GM18502 (cell line): ENCODE measurements around the gene TRAPPC2L.

Experiments
- ATAC-seq: cut with Tn5 transposase; IDR thresholded peaks from one replicate; pipeline ENCODE4 v1.9.1; 2021; ENCODE audit warnings: mild to moderate bottlenecking; ENCODE audit not compliant: unreplicated experiment, poor library complexity

The TRAPPC2L gene

GRCh38 chr16:88855736-88856121, 1.2 kb upstream of the TRAPPC2L start:
- no peak for ATAC-seq

- ATAC-seq: no peak
Measured at GRCh38 chr16:88856122-88856827, 652 bp upstream of the TRAPPC2L start.

- ATAC-seq: peak; percentile 41
Measured at GRCh38 chr16:88857728-88858339, 907 bp downstream of the TRAPPC2L start.

- ATAC-seq: no peak
Measured at GRCh38 chr16:88859381-88860091, 2.6 kb downstream of the TRAPPC2L start.

- ATAC-seq: no peak
Measured at GRCh38 chr16:88861359-88861758, 4.4 kb downstream of the TRAPPC2L start.

GRCh38 chr16:88862968-88863367, 6.0 kb downstream of the TRAPPC2L start:
- no peak for ATAC-seq

- no peak for ATAC-seq
Measured at GRCh38 chr16:88863426-88863825, 6.5 kb downstream of the TRAPPC2L start.

- ATAC-seq: no peak
Measured at GRCh38 chr16:88864099-88864498, 7.2 kb downstream of the TRAPPC2L start.

GRCh38 chr16:88864521-88864920, 7.6 kb downstream of the TRAPPC2L start:
- no peak for ATAC-seq

GRCh38 chr16:88865310-88865709, 8.4 kb downstream of the TRAPPC2L start:
- ATAC-seq: no peak

- ATAC-seq: no peak
Measured at GRCh38 chr16:88865742-88866141, 8.8 kb downstream of the TRAPPC2L start.

GRCh38 chr16:88866151-88866920, 9.4 kb downstream of the TRAPPC2L start, which contains the start of gene PABPN1L:
PABPN1L (minus strand) TSS chr16:88866660; CDS start chr16:88866606, 54 bp downstream.
- no peak for ATAC-seq

- ATAC-seq: no peak
Measured at GRCh38 chr16:88867581-88868246, 10.8 kb downstream of the TRAPPC2L start.

- no peak for ATAC-seq
Measured at GRCh38 chr16:88868974-88869672, 12.2 kb downstream of the TRAPPC2L start.

- ATAC-seq: no peak
Measured at GRCh38 chr16:88869673-88869980, 12.7 kb downstream of the TRAPPC2L start.

GRCh38 chr16:88870608-88871348, 13.9 kb downstream of the TRAPPC2L start:
- ATAC-seq: no peak

- no peak for ATAC-seq
Measured at GRCh38 chr16:88871349-88871702, 14.4 kb downstream of the TRAPPC2L start.

- ATAC-seq: no peak
Measured at GRCh38 chr16:88871730-88872416, 14.9 kb downstream of the TRAPPC2L start.
